BJ (cell line): ENCODE data around the gene RANBP10. TPM values are rescaled to one million over a fixed set of nuclear protein-coding genes. Genes with fewer than 3 reads are reported as not detected.
A peak's percentile ranks its signal among the peaks of the same experiment; 100 is the strongest.

Experiments
- CTCF ChIA-PET: fragments of 350-600 bp; formaldehyde crosslinking; extraction: SDS; loops from one replicate; lab custom pipeline; 2021; ENCODE audit warnings: antibody characterized with exemption, inconsistent platforms; lab: Yijun Ruan, JAX
- POLR2A ChIA-PET: fragments of 300-600 bp; sonication (Branson Sonifier 250); formaldehyde crosslinking; extraction: SDS; loops from one replicate; lab custom pipeline; 2021; ENCODE audit warnings: antibody characterized with exemption; lab: Charles Lee
- DNase-seq: peaks from one replicate; pipeline ENCODE4 v3.0.0-alpha.2; 2011; ENCODE audit warnings: low read depth
- H3K27me3 ChIP-seq: 2 replicates; pipeline ENCODE4 v1.6.0; 2011; ENCODE audit warnings: low read length; ENCODE audit not compliant: control insufficient read depth, insufficient read depth
- H3K36me3 ChIP-seq: 2 replicates; pipeline ENCODE4 v1.5.1; 2011; ENCODE audit warnings: low read length; ENCODE audit not compliant: control insufficient read depth, insufficient read depth
- H3K4me3 ChIP-seq: 2 replicates; pipeline ENCODE4 v1.5.1; 2011; ENCODE audit warnings: low read depth, mild to moderate bottlenecking, control low read depth, low read length
- CTCF ChIP-seq: IDR thresholded peaks from 2 replicates; pipeline ENCODE4 v1.5.1; 2011; ENCODE audit warnings: low read depth, mild to moderate bottlenecking, control low read depth, inconsistent platforms, low read length, moderate library complexity; ENCODE audit not compliant: insufficient read depth
- polyA plus RNA-seq: library from polyadenylated mRNA; depleted of rRNA; stranded (reverse); fragments of >200 nt; gene quantifications from 2 replicates; pipeline ENCODE4 v1.2.3, GENCODE V29; 2011

RANBP10 gene
- polyA plus RNA-seq, 1 experiment: 17.6 TPM

GRCh38 chr16:67726106-67727034 lies 80.0 kb downstream of the RANBP10 start:
- DNase-seq: no peak
- H3K27me3 ChIP-seq: no peaks in the 10 kb centered on the region
- TF ChIP-seq CTCF: no peak
- no peak overlapping the region for H3K4me3 ChIP-seq
- POLR2A ChIA-PET: no interaction called here
- peaks cover 34% of the 10 kb centered on the region for H3K36me3 ChIP-seq
- CTCF ChIA-PET: interaction anchor here (0.6 kb wide), 1 partner anchor 106 kb away, joined by 3 read pairs; no protein-coding TSS in a partner anchor

- CTCF ChIA-PET: interaction anchor here (1.4 to 1.9 kb wide), 2 partner anchors 27 to 51 kb away, joined by 6 to 7 read pairs; no protein-coding TSS in a partner anchor
- POLR2A ChIA-PET: no interaction called here
- TF ChIP-seq CTCF: no peak
These were observed 82.5 kb downstream of the RANBP10 start for GRCh38 chr16:67723911-67724305.

GRCh38 chr16:67723151-67723910 lies 83.0 kb downstream of the RANBP10 start:
- TF ChIP-seq CTCF: no peak

More at GRCh38 chr16:67723911-67724305, 82.5 kb downstream of the RANBP10 start:
- H3K36me3 ChIP-seq: peaks cover 19% of the 10 kb centered on the region
- H3K4me3 ChIP-seq: no peak overlapping the region
- no peaks in the 10 kb centered on the region for H3K27me3 ChIP-seq
- no peak for DNase-seq

GRCh38 chr16:67720236-67720635 lies 86.1 kb downstream of the RANBP10 start:
- no peak for DNase-seq
- ChIA-PET CTCF (no interaction called here), POLR2A (no interaction called here)
- no peak overlapping the region for H3K4me3 ChIP-seq
- H3K36me3 ChIP-seq: peaks cover 5% of the 10 kb centered on the region
- no peak for TF ChIP-seq CTCF
- H3K27me3 ChIP-seq: no peaks in the 10 kb centered on the region

More at GRCh38 chr16:67723151-67723910, 83.0 kb downstream of the RANBP10 start:
- Histone ChIP-seq H3K36me3 (peaks cover 15% of the 10 kb centered on the region), H3K27me3 (no peaks in the 10 kb centered on the region), H3K4me3 (no peak overlapping the region)
- DNase-seq: peak; percentile 69
- POLR2A ChIA-PET: no interaction called here
- CTCF ChIA-PET: interaction anchor here (0.6 to 1.9 kb wide), 4 partner anchors 28 to 53 kb away, joined by 3 to 7 read pairs (median 5); no protein-coding TSS in a partner anchor

GRCh38 chr16:67719778-67720144 lies 86.6 kb downstream of the RANBP10 start:
- Histone ChIP-seq H3K4me3 (peak overlapping the region; percentile 95), H3K27me3 (no peaks in the 10 kb centered on the region), H3K36me3 (peaks cover 2% of the 10 kb centered on the region)
- ChIA-PET POLR2A (interaction anchor here (0.5 kb wide), 1 partner anchor 395 kb away, joined by 4 read pairs; no protein-coding TSS in a partner anchor), CTCF (interaction anchor here (0.7 to 1.9 kb wide), 5 partner anchors 47 to 199 kb away, joined by 3 to 6 read pairs (median 4); no protein-coding TSS in a partner anchor)
- no peak for DNase-seq
- no peak for TF ChIP-seq CTCF
